ENCODE data around the gene PDZD2. TPM values are rescaled to one million over a fixed set of nuclear protein-coding genes. Genes with fewer than 3 reads are reported as not detected.

The PDZD2 gene
- total and polyA plus RNA-seq, 2 donors (not counting 3 experiments of a cell fraction or from before 2014, with no cell fraction given) = 0.66 to 6.9 TPM

- ChIA-PET CTCF (no interaction called here), POLR2A (no interaction called here)
- intact Hi-C loops (cut with micrococcal nuclease) (no loop called here), dilution Hi-C loops (cut with MboI; ENCODE audit: extremely low pct_ligation_motif_present, low sequenced_read_pairs) (no loop called here)
- no peak overlapping the region for H3K4me2 ChIP-seq (ENCODE audit: insufficient read depth, low read length)
- no peak overlapping the region for H3K4me3 ChIP-seq (replicated peaks in 1 of 3; ENCODE audit: insufficient read depth in 1 of 3, low read depth in 1 of 3, low read length in 3 of 3)
- no peaks in the 10 kb centered on the region for H3K9me1 ChIP-seq (replicated peaks; ENCODE audit: control insufficient read depth, extremely low read depth, insufficient read depth, low read length)
- H3K9ac ChIP-seq (replicated peaks; ENCODE audit: extremely low read depth, insufficient read depth, low read length) = no peak overlapping the region
- peaks cover 15% of the 10 kb centered on the region for H3K4me1 ChIP-seq (ENCODE audit: control insufficient read depth, extremely low read depth, insufficient read depth, low read length)
- H3K36me3 ChIP-seq (ENCODE audit: control insufficient read depth in 2 of 2, extremely low read depth in 1 of 2, insufficient read depth in 2 of 2, low read length in 2 of 2) = no peaks in the 10 kb centered on the region
- no peak for FAIRE-seq
- H3K27me3 ChIP-seq (ENCODE audit: control insufficient read depth in 2 of 2, insufficient read depth in 2 of 2, low read length in 2 of 2) = no peaks in the 10 kb centered on the region
- H3K9me3 ChIP-seq (replicated peaks; ENCODE audit: control insufficient read depth, insufficient read depth, low read length) = no peaks in the 10 kb centered on the region
- DNase-seq (ENCODE audit: low read depth, low spot score) = no peak
- no peaks in the 10 kb centered on the region for H4K20me1 ChIP-seq (replicated peaks; ENCODE audit: control insufficient read depth, extremely low read depth, insufficient read depth, low read length)
- no peak overlapping the region for H2AFZ ChIP-seq (ENCODE audit: low read depth, low read length)
- H3K79me2 ChIP-seq (ENCODE audit: control insufficient read depth, insufficient read depth, low read length) = no peaks in the 10 kb centered on the region
- no peak for TF ChIP-seq CTCF (IDR thresholded peaks at IDR 0.05; ENCODE audit: extremely low read depth in 1 of 2, insufficient read depth in 1 of 2, low read depth in 1 of 2, low read length in 2 of 2)
- no peak for TF ChIP-seq FOS (IDR thresholded peaks at IDR 0.05; ENCODE audit: borderline replicate concordance, insufficient read depth, low read length)
- no peak for TF ChIP-seq POLR2A (IDR thresholded peaks at IDR 0.05; ENCODE audit: low read depth, low read length)
- TF ChIP-seq EZH2 (IDR thresholded peaks at IDR 0.05; ENCODE audit: borderline replicate concordance, low read depth, low read length, severe bottlenecking) = no peak
- no peak for TF ChIP-seq MAX (IDR thresholded peaks at IDR 0.05; ENCODE audit: insufficient read depth, insufficient read length)
- no peak for TF ChIP-seq POLR2AphosphoS5 (IDR thresholded peaks at IDR 0.05; ENCODE audit: insufficient read depth, low read depth, low read length)
- TF ChIP-seq JUN (IDR thresholded peaks at IDR 0.05; ENCODE audit: borderline replicate concordance, insufficient read depth, insufficient read length, low read depth) = no peak
- TF ChIP-seq MYC (IDR thresholded peaks at IDR 0.05; ENCODE audit: low read depth, low read length) = no peak
- no peak for TF ChIP-seq GATA2 (IDR thresholded peaks at IDR 0.05; ENCODE audit: insufficient read depth, insufficient read length, low read depth, low read length)
- no peak overlapping the region for H3K27ac ChIP-seq (ENCODE audit: insufficient read depth, low read depth, low read length)
- no TSS peak for BruUV-seq (replicated peaks)
These were observed 384.9 kb downstream of the PDZD2 start for GRCh38 chr5:32023816-32024215.

Measured in endothelial cell of umbilical vein (primary cell).